Natural killer cell (primary cell): ENCODE measurements around the gene SPOP. TPM values are rescaled to one million over a fixed set of nuclear protein-coding genes. Genes with fewer than 3 reads are reported as not detected.

ENCODE experiments used
- ATAC-seq, 3 donors: fragments of 150-1000 bp in 2 of 3; fragments of 200-7000 bp in 1 of 3; cut with Tn5 transposase; 1 replicate in 1 of 3; 2 replicates in 2 of 3; pipeline ENCODE4 v1.10.0; 2021; ENCODE audit warnings: mild to moderate bottlenecking in 2 of 3, moderate library complexity in 2 of 3
- DNase-seq, 2 donors: peaks; one replicate each; pipeline versions ENCODE4 v3.0.0 to v3.0.0-alpha.2; 2013 to 2021; ENCODE audit warnings: mixed read lengths in 1 of 2
- H3K27ac ChIP-seq: one replicate; pipeline ENCODE4 v1.5.1; 2013; ENCODE audit warnings: mild to moderate bottlenecking, low read length
- H3K27me3 ChIP-seq: one replicate; pipeline ENCODE4 v1.6.1; 2013; ENCODE audit warnings: low read length; ENCODE audit not compliant: control insufficient read depth, insufficient read depth
- H3K36me3 ChIP-seq: one replicate; pipeline ENCODE4 v1.6.1; 2013; ENCODE audit warnings: low read length; ENCODE audit not compliant: control insufficient read depth, insufficient read depth
- H3K4me1 ChIP-seq: one replicate; pipeline ENCODE4 v1.6.1; 2013; ENCODE audit warnings: low read length; ENCODE audit not compliant: control insufficient read depth, insufficient read depth
- H3K4me3 ChIP-seq: one replicate; pipeline ENCODE4 v1.5.1; 2013; ENCODE audit warnings: low read length
- H3K9me3 ChIP-seq: one replicate; pipeline ENCODE4 v1.6.1; 2013; ENCODE audit warnings: low read length; ENCODE audit not compliant: control insufficient read depth, insufficient read depth
- H3K27ac Mint-ChIP-seq, 2 donors: one replicate each; pipeline ENCODE4 v1.8.0; 2022; ENCODE audit warnings: mild to moderate bottlenecking in 2 of 2, mixed read lengths in 2 of 2, moderate library complexity in 1 of 2
- H3K27me3 Mint-ChIP-seq, 2 donors: one replicate each; pipeline ENCODE4 v1.8.0; 2022; ENCODE audit warnings: low read depth in 2 of 2, mixed read lengths in 2 of 2
- H3K36me3 Mint-ChIP-seq: one replicate; pipeline ENCODE4 v1.8.0; 2022; ENCODE audit warnings: mixed read lengths
- H3K4me1 Mint-ChIP-seq, 2 donors: one replicate each; pipeline ENCODE4 v1.8.0; 2022; ENCODE audit warnings: mixed read lengths in 2 of 2
- H3K4me3 Mint-ChIP-seq: one replicate; pipeline ENCODE4 v1.8.0; 2022; ENCODE audit warnings: mild to moderate bottlenecking, moderate library complexity, mixed read lengths
- H3K9me3 Mint-ChIP-seq, 2 donors: one replicate each; pipeline ENCODE4 v1.8.0; 2022; ENCODE audit warnings: mixed read lengths in 2 of 2
- CTCF ChIP-seq: fragments of 200-600 bp; IDR thresholded peaks from one replicate; pipeline ENCODE4 v1.8.0; 2022; ENCODE audit warnings: antibody characterized with exemption
- WGBS: methylation state at CpG from one replicate; pipeline ENCODE4 v1.1.7; 2013; ENCODE audit warnings: missing lambda C conversion rate; ENCODE audit not compliant: insufficient coverage; 5-methylcytosine and 5-hydroxymethylcytosine counted together
- intact Hi-C: fragments of 100-400 bp; cut with micrococcal nuclease; formaldehyde crosslinking; loops from one replicate; pipeline ENCODE4 v1.14.2; 2022
- total RNA-seq, 4 donors: library from RNA; stranded (reverse); fragments of 120-200 nt in 1 of 4; gene quantifications; one replicate each; pipeline versions ENCODE4 v1.2.3 to v1.2.4, GENCODE V29; 2013 to 2022

Gene SPOP
- total RNA-seq, 3 donors from 2014 or later (not counting 1 experiment from before 2014, with no cell fraction given), result 45.4 to 56.5 (median 54.7) TPM

DNA sequence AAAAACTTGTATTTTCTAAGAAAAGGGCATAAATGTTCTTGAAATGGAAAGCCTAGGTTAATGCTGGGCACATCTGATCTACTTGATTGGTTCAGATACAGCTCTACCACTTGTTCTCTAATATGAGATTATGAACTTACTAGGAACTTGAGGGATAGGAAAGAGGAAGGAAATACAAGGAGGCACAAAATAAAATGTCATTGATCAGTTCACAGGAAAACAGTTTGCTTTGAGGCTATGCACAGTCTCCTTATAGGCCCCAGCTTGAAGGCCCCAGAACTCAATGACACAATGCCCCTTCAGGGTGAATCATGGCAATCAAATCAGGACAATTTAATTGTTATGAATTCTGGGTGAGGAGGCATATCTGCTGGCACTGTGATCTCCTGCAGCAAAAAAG lies 75.1 kb downstream of the SPOP start:
- DNase-seq (no peak), ATAC-seq (no peak)
- TF ChIP-seq CTCF, result no peak
- Histone ChIP-seq H3K4me3 (no peak overlapping the region), H3K36me3 (peaks cover 82% of the 10 kb centered on the region), H3K27me3 (no peaks in the 10 kb centered on the region), H3K9me3 (no peaks in the 10 kb centered on the region), H3K27ac (no peak overlapping the region), H3K4me1 (no peaks in the 10 kb centered on the region)
- Mint-ChIP-seq H3K4me1 (no peaks in the 10 kb centered on the region), H3K27me3 (no peaks in the 10 kb centered on the region), H3K36me3 (peaks cover 41% of the 10 kb centered on the region), H3K4me3 (no peak overlapping the region), H3K9me3 (no peaks in the 10 kb centered on the region), H3K27ac (no peak overlapping the region)
- intact Hi-C loops, result no loop called here

DNA sequence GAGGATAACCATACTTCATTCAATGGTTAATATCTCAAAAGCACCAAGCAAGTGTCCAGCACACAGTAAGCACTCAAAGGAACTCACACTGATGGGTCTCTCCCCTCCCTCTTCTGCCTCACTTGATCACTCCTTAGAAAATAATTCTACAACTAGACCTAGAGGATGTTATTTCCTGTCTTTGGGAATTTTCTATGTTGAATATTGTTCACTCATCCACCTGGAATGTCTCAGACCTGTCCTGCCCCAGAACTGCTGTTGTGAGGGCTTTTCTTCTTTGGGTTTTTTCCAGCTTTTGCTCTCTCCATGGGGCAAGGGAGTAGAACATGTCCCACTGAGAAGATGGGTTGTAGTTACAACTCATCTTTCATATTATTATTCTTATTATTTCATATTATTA lies 76.9 kb downstream of the SPOP start:
- H3K27me3 Mint-ChIP-seq, result no peaks in the 10 kb centered on the region
- Histone ChIP-seq H3K4me3 (no peak overlapping the region), H3K36me3 (peaks cover 84% of the 10 kb centered on the region)

DNA sequence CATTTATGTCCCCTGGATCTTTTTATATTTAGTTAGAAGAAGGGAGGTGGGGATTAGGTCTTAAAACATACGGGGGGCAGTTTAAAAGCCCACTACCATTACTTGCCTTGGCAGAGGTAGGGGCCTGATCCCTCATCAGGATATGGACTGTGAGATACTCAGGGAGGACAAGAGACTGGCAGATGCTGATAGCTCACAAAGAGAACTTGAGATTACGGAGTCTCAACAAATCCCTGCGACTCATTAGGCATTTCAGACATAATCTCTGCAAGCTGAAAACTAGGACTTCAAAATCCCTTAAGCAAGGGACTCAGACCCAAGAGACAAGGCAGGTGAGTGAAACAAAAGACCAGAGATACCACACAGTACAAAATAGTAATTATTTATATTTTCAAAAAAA lies 79.0 kb downstream of the SPOP start:
- DNase-seq (no peak), ATAC-seq (no peak)
- Mint-ChIP-seq H3K4me1 (no peaks in the 10 kb centered on the region), H3K27ac (no peak overlapping the region), H3K9me3 (no peaks in the 10 kb centered on the region), H3K36me3 (peaks cover 41% of the 10 kb centered on the region), H3K27me3 (no peaks in the 10 kb centered on the region), H3K4me3 (no peak overlapping the region)
- H3K36me3 ChIP-seq, result peaks cover 73% of the 10 kb centered on the region
- no peak overlapping the region for H3K4me3 ChIP-seq
- no peak overlapping the region for H3K27ac ChIP-seq
- no peaks in the 10 kb centered on the region for H3K4me1 ChIP-seq
- no peaks in the 10 kb centered on the region for H3K27me3 ChIP-seq
- no peaks in the 10 kb centered on the region for H3K9me3 ChIP-seq
- intact Hi-C loops, result no loop called here
- no peak for TF ChIP-seq CTCF
- 98% methylated on average over 3 of the region's 3 CpGs for WGBS

More for the DNA sequence above, 76.9 kb downstream of the SPOP start:
- no peak overlapping the region for H3K4me3 Mint-ChIP-seq
- H3K27ac Mint-ChIP-seq, result peak overlapping the region in 1 of 2 donors; percentile 3
- no peaks in the 10 kb centered on the region for H3K9me3 Mint-ChIP-seq
- intact Hi-C loops, result no loop called here
- ATAC-seq, result no peak
- H3K4me1 ChIP-seq, result no peaks in the 10 kb centered on the region
- no peaks in the 10 kb centered on the region for H3K4me1 Mint-ChIP-seq
- TF ChIP-seq CTCF, result no peak
- DNase-seq, result no peak
- H3K9me3 ChIP-seq, result no peaks in the 10 kb centered on the region
- no peaks in the 10 kb centered on the region for H3K27me3 ChIP-seq
- no peak overlapping the region for H3K27ac ChIP-seq
- peaks cover 41% of the 10 kb centered on the region for H3K36me3 Mint-ChIP-seq

- no peak for TF ChIP-seq CTCF
- 97% methylated on average over 5 of the region's 8 CpGs for WGBS
- peaks cover 65% of the 10 kb centered on the region for H3K36me3 ChIP-seq
- intact Hi-C loops, result no loop called here
- ATAC-seq (no peak), DNase-seq (no peak)
- H3K4me3 ChIP-seq, result no peak overlapping the region
- H3K9me3 ChIP-seq, result no peaks in the 10 kb centered on the region
- H3K27ac ChIP-seq, result no peak overlapping the region
- Mint-ChIP-seq H3K4me3 (no peak overlapping the region), H3K4me1 (no peaks in the 10 kb centered on the region), H3K27me3 (no peaks in the 10 kb centered on the region), H3K9me3 (no peaks in the 10 kb centered on the region), H3K27ac (no peak overlapping the region), H3K36me3 (peaks cover 40% of the 10 kb centered on the region)
- no peaks in the 10 kb centered on the region for H3K4me1 ChIP-seq
- no peaks in the 10 kb centered on the region for H3K27me3 ChIP-seq
Observed at GRCh38 chr17:49597928-49598655, 79.8 kb downstream of the SPOP start.
